Effector memory CD4-positive, alpha-beta T cell (primary cell): ENCODE data around the gene R3HDM2.
"Not testable (repeated sequence)": the region's sequence is repeated elsewhere in the genome, so short reads cannot be mapped to it uniquely, and the experiment has no call there.

Experiments
- DNase-seq, 3 donors: peaks; one replicate each; pipeline ENCODE4 v3.0.0-alpha.2; 2020
- H3K27ac ChIP-seq: 2 replicates; pipeline ENCODE4 v1.7.0; 2013; ENCODE audit warnings: mild to moderate bottlenecking, low read length, moderate library complexity; ENCODE audit not compliant: insufficient read depth, poor library complexity, severe bottlenecking
- H3K27me3 ChIP-seq: replicated peaks from 2 replicates; pipeline ENCODE4 v1.7.0; 2013; ENCODE audit warnings: mild to moderate bottlenecking, low read length; ENCODE audit not compliant: insufficient read depth, control insufficient read depth, poor library complexity, severe bottlenecking
- H3K36me3 ChIP-seq: 2 replicates; pipeline ENCODE4 v1.7.0; 2013; ENCODE audit warnings: mild to moderate bottlenecking, low read length, moderate library complexity; ENCODE audit not compliant: control insufficient read depth, insufficient read depth
- H3K4me1 ChIP-seq: 2 replicates; pipeline ENCODE4 v1.7.0; 2013; ENCODE audit warnings: low read length, mild to moderate bottlenecking; ENCODE audit not compliant: control insufficient read depth, insufficient read depth, poor library complexity, severe bottlenecking
- H3K4me3 ChIP-seq: 2 replicates; pipeline ENCODE4 v1.7.0; 2013; ENCODE audit warnings: low read length, low read depth, mild to moderate bottlenecking; ENCODE audit not compliant: insufficient read depth, poor library complexity, severe bottlenecking
- H3K9me3 ChIP-seq: 2 replicates; pipeline ENCODE4 v1.7.0; 2013; ENCODE audit warnings: mild to moderate bottlenecking, low read length, moderate library complexity; ENCODE audit not compliant: control insufficient read depth

R3HDM2 gene

GRCh38 chr12:57319678-57320469, 111.0 kb downstream of the R3HDM2 start:
- H3K27ac ChIP-seq = no peak overlapping the region
- no peaks in the 10 kb centered on the region for H3K36me3 ChIP-seq
- DNase-seq = no peak
- no peaks in the 10 kb centered on the region for H3K4me1 ChIP-seq
- H3K4me3 ChIP-seq = no peak overlapping the region
- H3K9me3 ChIP-seq = no peaks in the 10 kb centered on the region
- no peaks in the 10 kb centered on the region for H3K27me3 ChIP-seq

- no peak overlapping the region for H3K4me3 ChIP-seq
- no peak for DNase-seq
- H3K9me3 ChIP-seq = no peaks in the 10 kb centered on the region
These were observed 115.2 kb downstream of the R3HDM2 start for GRCh38 chr12:57315681-57316080.

GRCh38 chr12:57312287-57312686, 118.6 kb downstream of the R3HDM2 start:
- not testable (repeated sequence) for H3K9me3 ChIP-seq, H3K27me3 ChIP-seq, H3K4me1 ChIP-seq, DNase-seq, H3K4me3 ChIP-seq, H3K27ac ChIP-seq
- peaks cover 13% of the 10 kb centered on the region for H3K36me3 ChIP-seq

More at GRCh38 chr12:57315681-57316080, 115.2 kb downstream of the R3HDM2 start:
- Histone ChIP-seq H3K36me3 (no peaks in the 10 kb centered on the region), H3K27me3 (no peaks in the 10 kb centered on the region), H3K27ac (no peak overlapping the region), H3K4me1 (no peaks in the 10 kb centered on the region)

- Histone ChIP-seq H3K4me3 (no peak overlapping the region), H3K9me3 (no peaks in the 10 kb centered on the region), H3K27ac (no peak overlapping the region), H3K27me3 (no peaks in the 10 kb centered on the region), H3K36me3 (peaks cover 13% of the 10 kb centered on the region), H3K4me1 (no peaks in the 10 kb centered on the region)
- DNase-seq = no peak
These were observed 121.4 kb downstream of the R3HDM2 start for GRCh38 chr12:57309420-57309819.

- peaks cover 52% of the 10 kb centered on the region for H3K36me3 ChIP-seq
- no peak overlapping the region for H3K4me3 ChIP-seq
- H3K4me1 ChIP-seq = no peaks in the 10 kb centered on the region
- DNase-seq = no peak
- no peak overlapping the region for H3K27ac ChIP-seq
- no peaks in the 10 kb centered on the region for H3K9me3 ChIP-seq
- H3K27me3 ChIP-seq = no peaks in the 10 kb centered on the region
These were observed 129.8 kb downstream of the R3HDM2 start for GRCh38 chr12:57300961-57301584.

GRCh38 chr12:57299514-57300016, 131.3 kb downstream of the R3HDM2 start:
- Histone ChIP-seq H3K4me1 (no peaks in the 10 kb centered on the region), H3K9me3 (no peaks in the 10 kb centered on the region), H3K36me3 (peaks cover 67% of the 10 kb centered on the region), H3K27ac (no peak overlapping the region), H3K4me3 (no peak overlapping the region), H3K27me3 (no peaks in the 10 kb centered on the region)
- DNase-seq = no peak

GRCh38 chr12:57296291-57296690, 134.6 kb downstream of the R3HDM2 start:
- Histone ChIP-seq H3K27me3 (no peaks in the 10 kb centered on the region), H3K4me3 (no peak overlapping the region), H3K4me1 (no peaks in the 10 kb centered on the region), H3K36me3 (peaks cover 75% of the 10 kb centered on the region), H3K27ac (no peak overlapping the region), H3K9me3 (no peaks in the 10 kb centered on the region)
- DNase-seq = no peak

GRCh38 chr12:57282073-57282472, 148.8 kb downstream of the R3HDM2 start:
- not testable (repeated sequence) for H3K4me3 ChIP-seq, DNase-seq, H3K27ac ChIP-seq, H3K9me3 ChIP-seq, H3K27me3 ChIP-seq
- H3K36me3 ChIP-seq = peaks cover 37% of the 10 kb centered on the region
- H3K4me1 ChIP-seq = peaks cover 12% of the 10 kb centered on the region

- DNase-seq = peak; percentile 20 to 52 (median 24)
- Histone ChIP-seq H3K9me3 (no peaks in the 10 kb centered on the region), H3K4me1 (peaks cover 12% of the 10 kb centered on the region), H3K36me3 (peaks cover 39% of the 10 kb centered on the region), H3K4me3 (no peak overlapping the region), H3K27me3 (no peaks in the 10 kb centered on the region), H3K27ac (peak overlapping the region; percentile 40)
These were observed 150.4 kb downstream of the R3HDM2 start for GRCh38 chr12:57280211-57281062.
